ENCODE results near the gene SYT5. TPM values are rescaled to one million over a fixed set of nuclear protein-coding genes. Genes with fewer than 3 reads are reported as not detected.

Gene SYT5
- total and polyA plus RNA-seq, 2 donors (not counting 3 experiments of a cell fraction or from before 2014, with no cell fraction given), result 0.42 TPM; not detected in 1

DNA sequence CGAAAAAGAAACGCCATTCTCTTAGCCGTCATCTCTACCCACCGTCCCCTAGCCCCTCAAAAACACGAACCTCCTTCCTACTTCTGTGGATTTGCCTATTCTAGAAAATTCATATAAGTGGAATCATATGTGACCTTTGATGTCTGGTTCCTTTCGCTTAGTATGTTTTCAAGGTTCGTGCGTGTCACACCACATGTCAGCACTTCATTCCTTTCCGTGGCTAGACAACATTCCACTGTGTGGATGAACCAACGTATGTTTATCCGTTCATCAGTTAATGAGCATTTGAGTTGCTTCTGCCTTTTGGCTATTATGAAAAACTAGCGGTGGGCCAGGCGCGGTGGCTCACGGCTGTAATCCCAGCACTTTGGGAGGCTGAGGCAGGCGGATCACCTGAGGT lies 48.7 kb downstream of the SYT5 start:
- no peak for FAIRE-seq
- no peaks in the 10 kb centered on the region for H3K4me1 ChIP-seq (ENCODE audit: control insufficient read depth, extremely low read depth, insufficient read depth, low read length)
- H3K27me3 ChIP-seq (ENCODE audit: control insufficient read depth in 2 of 2, insufficient read depth in 2 of 2, low read length in 2 of 2), result peaks cover 0 to 4% of the 10 kb centered on the region in 2 experiments
- no peaks in the 10 kb centered on the region for H3K9me1 ChIP-seq (replicated peaks; ENCODE audit: control insufficient read depth, extremely low read depth, insufficient read depth, low read length)
- H3K4me3 ChIP-seq (replicated peaks in 1 of 3; ENCODE audit: insufficient read depth in 1 of 3, low read depth in 1 of 3, low read length in 3 of 3), result no peak overlapping the region
- BruUV-seq (replicated peaks), result no TSS peak
- ChIA-PET POLR2A (no interaction called here), CTCF (interaction anchor here (2.6 to 2.9 kb wide), 2 partner anchors 43 to 457 kb away, joined by 12 to 51 read pairs; no protein-coding TSS in a partner anchor)
- no peak for DNase-seq (ENCODE audit: low read depth, low spot score)
- no peak overlapping the region for H3K9ac ChIP-seq (replicated peaks; ENCODE audit: extremely low read depth, insufficient read depth, low read length)
- TF ChIP-seq POLR2A (IDR thresholded peaks at IDR 0.05; ENCODE audit: low read depth, low read length) (no peak), FOS (IDR thresholded peaks at IDR 0.05; ENCODE audit: borderline replicate concordance, insufficient read depth, low read length) (no peak), MYC (IDR thresholded peaks at IDR 0.05; ENCODE audit: low read depth, low read length) (no peak), GATA2 (IDR thresholded peaks at IDR 0.05; ENCODE audit: insufficient read depth, insufficient read length, low read depth, low read length) (no peak), JUN (IDR thresholded peaks at IDR 0.05; ENCODE audit: borderline replicate concordance, insufficient read depth, insufficient read length, low read depth) (no peak), POLR2AphosphoS5 (IDR thresholded peaks at IDR 0.05; ENCODE audit: insufficient read depth, low read depth, low read length) (no peak), EZH2 (IDR thresholded peaks at IDR 0.05; ENCODE audit: borderline replicate concordance, low read depth, low read length, severe bottlenecking) (no peak)
- TF ChIP-seq, protein P1, sequence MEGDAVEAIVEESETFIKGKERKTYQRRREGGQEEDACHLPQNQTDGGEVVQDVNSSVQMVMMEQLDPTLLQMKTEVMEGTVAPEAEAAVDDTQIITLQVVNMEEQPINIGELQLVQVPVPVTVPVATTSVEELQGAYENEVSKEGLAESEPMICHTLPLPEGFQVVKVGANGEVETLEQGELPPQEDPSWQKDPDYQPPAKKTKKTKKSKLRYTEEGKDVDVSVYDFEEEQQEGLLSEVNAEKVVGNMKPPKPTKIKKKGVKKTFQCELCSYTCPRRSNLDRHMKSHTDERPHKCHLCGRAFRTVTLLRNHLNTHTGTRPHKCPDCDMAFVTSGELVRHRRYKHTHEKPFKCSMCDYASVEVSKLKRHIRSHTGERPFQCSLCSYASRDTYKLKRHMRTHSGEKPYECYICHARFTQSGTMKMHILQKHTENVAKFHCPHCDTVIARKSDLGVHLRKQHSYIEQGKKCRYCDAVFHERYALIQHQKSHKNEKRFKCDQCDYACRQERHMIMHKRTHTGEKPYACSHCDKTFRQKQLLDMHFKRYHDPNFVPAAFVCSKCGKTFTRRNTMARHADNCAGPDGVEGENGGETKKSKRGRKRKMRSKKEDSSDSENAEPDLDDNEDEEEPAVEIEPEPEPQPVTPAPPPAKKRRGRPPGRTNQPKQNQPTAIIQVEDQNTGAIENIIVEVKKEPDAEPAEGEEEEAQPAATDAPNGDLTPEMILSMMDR (IDR thresholded peaks at IDR 0.05; ENCODE audit: extremely low read depth in 1 of 2, insufficient read depth in 1 of 2, low read depth in 1 of 2, low read length in 2 of 2), result no peak
- TF ChIP-seq, protein P2, sequence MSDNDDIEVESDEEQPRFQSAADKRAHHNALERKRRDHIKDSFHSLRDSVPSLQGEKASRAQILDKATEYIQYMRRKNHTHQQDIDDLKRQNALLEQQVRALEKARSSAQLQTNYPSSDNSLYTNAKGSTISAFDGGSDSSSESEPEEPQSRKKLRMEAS (IDR thresholded peaks at IDR 0.05; ENCODE audit: insufficient read depth, insufficient read length), result no peak
- no peak overlapping the region for H3K4me2 ChIP-seq (ENCODE audit: insufficient read depth, low read length)
- no peaks in the 10 kb centered on the region for H3K36me3 ChIP-seq (ENCODE audit: control insufficient read depth in 2 of 2, extremely low read depth in 1 of 2, insufficient read depth in 2 of 2, low read length in 2 of 2)
- no peak overlapping the region for H3K27ac ChIP-seq (ENCODE audit: insufficient read depth, low read depth, low read length)
- no peaks in the 10 kb centered on the region for H3K9me3 ChIP-seq (replicated peaks; ENCODE audit: control insufficient read depth, insufficient read depth, low read length)
- intact Hi-C loops (cut with micrococcal nuclease) (loop anchor here (10.0 kb wide), 1 partner anchor 457 kb away; no protein-coding TSS in a partner anchor), dilution Hi-C loops (cut with MboI; ENCODE audit: extremely low pct_ligation_motif_present, low sequenced_read_pairs) (no loop called here)
- no peak overlapping the region for H2AFZ ChIP-seq (ENCODE audit: low read depth, low read length)
- H3K79me2 ChIP-seq (ENCODE audit: control insufficient read depth, insufficient read depth, low read length), result no peaks in the 10 kb centered on the region
- no peaks in the 10 kb centered on the region for H4K20me1 ChIP-seq (replicated peaks; ENCODE audit: control insufficient read depth, extremely low read depth, insufficient read depth, low read length)

Small RNAs within 50 kb of the gene (microRNA-seq; reads per million reads assigned to microRNA genes)
- not detected for gene MIR7975 (ENCODE audit: borderline number of aligned reads, borderline replicate concordance)

Small RNAs within 50 kb of the gene (small RNA-seq; reads per million reads assigned to genes)
- gene MIR7975 (ENCODE audit: insufficient read depth, insufficient read length, low read depth, low replicate concordance) (not detected), gene RF01210 (ENCODE audit: insufficient read depth, insufficient read length, low read depth, low replicate concordance) (not detected)

Other genes with a start within 250 kb of the SYT5 start
- not detected in 2 replicates for gene NLRP7, start 232.8 kb downstream of the SYT5 start, total RNA-seq
- gene NLRP7, start 232.8 kb downstream of the SYT5 start, polyA plus RNA-seq, result not detected in 2 replicates
- gene NLRP2, start 213.9 kb downstream of the SYT5 start, total RNA-seq, result 7.2 and 12.6 TPM in 2 replicates
- gene NLRP2, start 213.9 kb downstream of the SYT5 start, polyA plus RNA-seq, result 4.3 and 5.9 TPM in 2 replicates
- 0.27 and 0.28 TPM in 2 replicates for gene GP6, start 142.0 kb downstream of the SYT5 start, total RNA-seq
- 0.11 and 0.21 TPM in 2 replicates for gene GP6, start 142.0 kb downstream of the SYT5 start, polyA plus RNA-seq
- 14.0 and 19.6 TPM in 2 replicates for gene RDH13, start 117.1 kb downstream of the SYT5 start, total RNA-seq
- 8.7 and 9.5 TPM in 2 replicates for gene RDH13, start 117.1 kb downstream of the SYT5 start, polyA plus RNA-seq
- 18.1 and 28.9 TPM in 2 replicates for gene EPS8L1, start 104.4 kb downstream of the SYT5 start, total RNA-seq
- 13.8 and 15.9 TPM in 2 replicates for gene EPS8L1, start 104.4 kb downstream of the SYT5 start, polyA plus RNA-seq
- 137 and 149 TPM in 2 replicates for gene PPP1R12C, start 62.7 kb downstream of the SYT5 start, total RNA-seq
- gene PPP1R12C, start 62.7 kb downstream of the SYT5 start, polyA plus RNA-seq, result 69.5 and 86.4 TPM in 2 replicates
- 0.51 and 0.92 TPM in 2 replicates for gene TNNT1, start 31.1 kb downstream of the SYT5 start, total RNA-seq
- 0.18 and 0.22 TPM in 2 replicates for gene TNNT1, start 31.1 kb downstream of the SYT5 start, polyA plus RNA-seq
- not detected in 2 replicates for gene TNNI3, start 22.6 kb downstream of the SYT5 start, total RNA-seq
- not detected in 2 replicates for gene TNNI3, start 22.6 kb downstream of the SYT5 start, polyA plus RNA-seq
- gene DNAAF3, start 13.7 kb downstream of the SYT5 start, total RNA-seq, result 0.62 TPM in 1 of 2 replicates, not detected in the other
- gene DNAAF3, start 13.7 kb downstream of the SYT5 start, polyA plus RNA-seq, result 0.56 and 0.75 TPM in 2 replicates
- 0.51 and 1.00 TPM in 2 replicates for gene PTPRH, start 29.2 kb upstream of the SYT5 start, total RNA-seq
- 0.10 and 0.14 TPM in 2 replicates for gene PTPRH, start 29.2 kb upstream of the SYT5 start, polyA plus RNA-seq
- gene TMEM86B, start 48.5 kb upstream of the SYT5 start, total RNA-seq, result 4.1 and 5.4 TPM in 2 replicates
- 4.5 and 5.8 TPM in 2 replicates for gene TMEM86B, start 48.5 kb upstream of the SYT5 start, polyA plus RNA-seq
- gene PPP6R1, start 78.7 kb upstream of the SYT5 start, total RNA-seq, result 68.3 and 71.8 TPM in 2 replicates
- gene PPP6R1, start 78.7 kb upstream of the SYT5 start, polyA plus RNA-seq, result 35.7 and 36.0 TPM in 2 replicates
- gene HSPBP1, start 99.8 kb upstream of the SYT5 start, total RNA-seq, result 30.4 and 38.5 TPM in 2 replicates
- gene HSPBP1, start 99.8 kb upstream of the SYT5 start, polyA plus RNA-seq, result 47.5 and 60.3 TPM in 2 replicates
- gene BRSK1, start 103.7 kb upstream of the SYT5 start, total RNA-seq, result 0.44 and 0.46 TPM in 2 replicates
- 0.33 and 0.68 TPM in 2 replicates for gene BRSK1, start 103.7 kb upstream of the SYT5 start, polyA plus RNA-seq
- not detected in 2 replicates for gene TMEM150B, start 145.1 kb upstream of the SYT5 start, total RNA-seq
- gene TMEM150B, start 145.1 kb upstream of the SYT5 start, polyA plus RNA-seq, result not detected in 2 replicates
- 11.4 and 13.5 TPM in 2 replicates for gene KMT5C, start 159.6 kb upstream of the SYT5 start, total RNA-seq
- gene KMT5C, start 159.6 kb upstream of the SYT5 start, polyA plus RNA-seq, result 7.2 and 11.6 TPM in 2 replicates
- not detected in 2 replicates for gene COX6B2, start 174.4 kb upstream of the SYT5 start, total RNA-seq
- gene COX6B2, start 174.4 kb upstream of the SYT5 start, polyA plus RNA-seq, result not detected in 2 replicates
- not detected in 2 replicates for gene GARIN5B, start 183.0 kb upstream of the SYT5 start, total RNA-seq
- not detected in 2 replicates for gene GARIN5B, start 183.0 kb upstream of the SYT5 start, polyA plus RNA-seq
- gene IL11, start 190.2 kb upstream of the SYT5 start, total RNA-seq, result not detected in 2 replicates
- 0.11 TPM in 1 of 2 replicates, not detected in the other for gene IL11, start 190.2 kb upstream of the SYT5 start, polyA plus RNA-seq
- not detected in 2 replicates for gene TMEM190, start 196.5 kb upstream of the SYT5 start, total RNA-seq
- gene TMEM190, start 196.5 kb upstream of the SYT5 start, polyA plus RNA-seq, result not detected in 2 replicates
- 0.35 TPM in 1 of 2 replicates, not detected in the other for gene TMEM238, start 204.0 kb upstream of the SYT5 start, total RNA-seq
- gene TMEM238, start 204.0 kb upstream of the SYT5 start, polyA plus RNA-seq, result 0.18 TPM in 1 of 2 replicates, not detected in the other
- gene RPL28, start 205.6 kb upstream of the SYT5 start, total RNA-seq, result 1,738 and 1,872 TPM in 2 replicates
- gene RPL28, start 205.6 kb upstream of the SYT5 start, polyA plus RNA-seq, result 3,435 and 4,297 TPM in 2 replicates
- 244 and 257 TPM in 2 replicates for gene UBE2S, start 227.5 kb upstream of the SYT5 start, total RNA-seq
- gene UBE2S, start 227.5 kb upstream of the SYT5 start, polyA plus RNA-seq, result 176 and 183 TPM in 2 replicates

Data from endothelial cell of umbilical vein (primary cell).